Inflammatory macrophage treated with lipopolysaccharide for 4 hours (primary cell): ENCODE results near the gene BBS9.
"Not testable (repeated sequence)": the region's sequence is repeated elsewhere in the genome, so short reads cannot be mapped to it uniquely, and the experiment has no call there.

Experiments used
- DNase-seq: peaks from one replicate; pipeline ENCODE4 v3.0.0-alpha.2; 2020

Gene BBS9

DNA sequence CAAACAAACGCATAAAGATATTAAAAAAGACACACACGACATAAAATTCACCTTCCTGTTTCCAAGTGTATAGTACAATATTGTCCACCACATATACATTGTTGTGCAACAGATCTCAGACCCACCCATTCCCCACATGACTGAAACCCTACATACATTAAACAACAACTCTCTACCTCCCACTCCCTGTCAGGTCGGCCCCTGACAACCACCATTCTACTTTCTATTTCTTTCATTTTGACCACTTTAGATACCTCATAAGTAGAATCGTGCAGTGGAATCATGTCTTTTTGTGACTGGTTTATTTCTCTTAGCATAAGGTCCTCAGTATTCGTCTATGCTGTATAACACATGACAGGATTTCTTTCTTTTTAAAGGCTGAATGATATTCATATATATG lies 320.5 kb downstream of the BBS9 start:
- DNase-seq, result no peak

- no peak for DNase-seq
Observed at GRCh38 chr7:33452805-33453502, 323.6 kb downstream of the BBS9 start.

DNA sequence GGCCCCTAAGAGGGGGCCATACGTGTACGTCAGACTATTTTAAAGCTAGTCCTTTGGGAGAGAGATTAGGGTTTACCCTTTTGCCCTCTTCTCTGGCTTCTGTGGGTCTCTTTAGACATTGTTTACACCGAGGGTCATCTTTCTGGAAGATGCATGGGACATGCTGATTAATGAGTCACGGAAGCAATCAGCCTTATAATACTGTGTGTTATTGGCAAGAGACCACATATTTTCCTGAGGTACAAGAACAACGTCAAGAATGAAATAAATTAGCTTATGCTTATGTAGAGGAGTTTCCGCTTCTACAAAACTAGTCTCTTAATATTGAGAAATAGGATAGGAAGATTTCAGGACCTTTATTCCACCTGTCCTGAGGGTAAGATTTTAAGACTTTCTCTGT lies 327.7 kb downstream of the BBS9 start:
- DNase-seq, result no peak

- DNase-seq, result no peak
Observed at GRCh38 chr7:33458581-33458980, 329.2 kb downstream of the BBS9 start.

DNA sequence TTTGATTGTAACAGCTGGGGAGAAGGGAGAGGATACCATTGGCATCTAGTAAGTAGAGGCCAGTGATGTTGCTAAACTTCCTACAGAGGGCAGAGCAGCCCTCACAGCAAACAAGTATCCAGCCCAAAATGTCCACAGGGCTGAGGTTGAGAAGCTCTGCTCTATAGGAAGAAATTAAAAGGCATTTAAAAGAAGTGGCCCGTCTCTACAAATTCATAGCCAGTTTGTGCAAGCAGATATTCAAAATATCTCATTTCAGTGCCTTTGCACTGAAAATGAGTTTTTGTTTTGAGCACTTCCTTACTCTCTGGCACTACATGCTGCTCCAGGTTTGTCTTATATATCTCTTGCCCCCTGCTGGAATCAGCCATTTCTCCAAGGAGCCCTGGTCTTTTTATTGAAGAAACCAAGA lies 330.0 kb downstream of the BBS9 start:
- DNase-seq, result peak; percentile 26

GRCh38 chr7:33463131-33463530 lies 333.8 kb downstream of the BBS9 start:
- no peak for DNase-seq

DNA sequence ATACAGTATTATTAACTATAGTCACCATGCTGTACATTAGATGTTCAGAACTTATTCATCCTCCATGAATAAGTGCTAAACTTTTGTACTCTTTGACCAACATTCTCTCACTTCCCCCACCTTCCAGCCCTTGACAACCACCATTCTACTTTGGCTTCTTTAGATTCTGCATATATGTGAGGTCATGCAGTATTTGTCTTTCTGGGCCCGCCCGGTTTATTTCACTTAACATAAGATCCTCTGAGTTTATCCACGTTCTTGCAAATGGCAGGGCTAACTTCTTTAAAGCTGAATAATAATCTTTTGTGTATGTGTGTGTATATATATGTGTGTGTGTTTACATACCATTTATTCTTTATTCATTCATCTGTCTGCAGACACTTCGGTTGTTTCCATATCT lies 336.8 kb downstream of the BBS9 start:
- DNase-seq, result no peak

GRCh38 chr7:33471636-33472242 lies 342.4 kb downstream of the BBS9 start:
- peak; percentile 27 for DNase-seq

DNA sequence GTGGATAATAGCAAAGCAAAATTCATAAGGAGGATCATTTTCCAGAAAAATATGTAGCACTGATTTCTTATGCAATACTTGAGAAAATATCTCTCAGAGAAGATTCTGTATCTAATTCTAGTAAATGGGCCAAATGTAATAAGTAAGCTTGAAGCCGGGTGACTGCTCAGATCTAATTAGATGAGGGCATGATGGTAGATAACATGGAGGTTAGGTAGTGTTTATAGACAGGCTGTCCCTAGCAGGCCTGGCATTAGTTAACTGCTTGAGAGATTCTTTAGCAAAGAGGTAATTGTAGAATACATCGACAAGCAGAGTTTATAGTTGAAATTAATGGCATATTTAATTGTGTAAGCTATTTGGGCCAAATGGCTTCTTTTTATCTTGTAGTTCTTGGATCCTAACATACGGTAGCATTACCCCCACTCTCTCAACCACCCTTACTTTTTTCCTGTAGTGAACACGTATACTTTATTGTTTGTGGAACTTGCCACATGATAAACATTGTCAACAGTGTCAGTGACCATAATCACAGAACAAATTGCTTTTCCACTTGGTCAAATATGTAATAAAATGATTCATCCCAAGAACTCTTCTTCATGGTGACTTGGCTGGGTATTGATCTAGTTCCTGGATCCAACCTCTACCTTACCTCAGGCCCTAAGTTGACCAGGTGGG lies 343.1 kb downstream of the BBS9 start:
- no peak for DNase-seq

DNA sequence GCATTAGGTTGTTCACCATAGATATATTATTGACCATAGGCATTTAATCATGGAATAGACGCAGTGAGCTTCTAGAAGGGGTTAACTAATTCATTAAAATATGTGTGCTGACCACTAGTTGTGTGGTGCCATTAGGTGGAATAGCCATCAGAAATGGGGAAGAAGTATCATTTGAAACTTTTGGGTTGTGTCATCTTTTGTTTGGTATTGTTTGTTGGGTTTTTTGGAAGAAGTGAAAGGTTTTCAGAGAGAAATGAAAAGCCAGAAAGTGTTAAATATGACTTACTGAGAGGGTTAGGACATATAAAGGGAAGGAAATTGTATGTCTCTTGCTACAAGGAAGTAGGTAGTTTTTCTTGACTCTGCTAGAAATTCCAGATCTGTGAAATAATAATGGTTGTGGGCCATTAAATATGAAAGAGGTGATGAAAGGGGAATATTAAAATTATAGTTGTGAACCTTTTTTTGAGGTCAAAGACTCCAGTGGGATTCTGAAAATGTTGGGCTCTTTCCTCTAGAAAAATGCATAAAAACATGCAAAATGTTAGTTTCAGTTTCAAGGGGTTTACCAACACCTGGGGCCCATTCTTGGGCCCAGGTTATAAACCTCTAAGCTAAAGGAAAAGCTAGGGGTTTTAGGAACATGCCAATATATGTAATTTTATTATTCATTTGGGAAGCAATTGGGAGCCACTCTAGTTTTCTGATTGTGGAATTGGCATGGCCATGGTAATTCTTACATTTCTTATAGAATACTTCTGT lies 348.5 kb downstream of the BBS9 start:
- DNase-seq, result peak; percentile 9

DNA sequence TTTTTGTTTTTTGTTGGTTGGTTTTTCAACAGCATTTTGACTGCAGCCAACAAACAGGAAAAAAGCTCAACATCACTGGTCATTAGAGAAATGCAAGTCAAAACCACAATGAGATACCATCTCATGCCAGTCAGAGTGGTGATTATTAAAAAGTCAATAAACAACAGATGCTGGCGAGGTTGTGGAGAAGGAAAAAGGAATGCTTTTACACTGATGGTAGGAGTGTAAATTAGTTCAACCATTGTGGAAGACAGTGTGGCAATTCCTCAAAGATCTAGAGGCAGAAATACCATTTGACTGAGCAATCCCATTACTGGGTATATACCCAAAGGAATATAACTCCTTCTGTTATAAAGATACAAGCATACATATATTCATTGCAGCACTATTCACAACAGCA lies 355.1 kb downstream of the BBS9 start:
- DNase-seq, result not testable (repeated sequence)

DNA sequence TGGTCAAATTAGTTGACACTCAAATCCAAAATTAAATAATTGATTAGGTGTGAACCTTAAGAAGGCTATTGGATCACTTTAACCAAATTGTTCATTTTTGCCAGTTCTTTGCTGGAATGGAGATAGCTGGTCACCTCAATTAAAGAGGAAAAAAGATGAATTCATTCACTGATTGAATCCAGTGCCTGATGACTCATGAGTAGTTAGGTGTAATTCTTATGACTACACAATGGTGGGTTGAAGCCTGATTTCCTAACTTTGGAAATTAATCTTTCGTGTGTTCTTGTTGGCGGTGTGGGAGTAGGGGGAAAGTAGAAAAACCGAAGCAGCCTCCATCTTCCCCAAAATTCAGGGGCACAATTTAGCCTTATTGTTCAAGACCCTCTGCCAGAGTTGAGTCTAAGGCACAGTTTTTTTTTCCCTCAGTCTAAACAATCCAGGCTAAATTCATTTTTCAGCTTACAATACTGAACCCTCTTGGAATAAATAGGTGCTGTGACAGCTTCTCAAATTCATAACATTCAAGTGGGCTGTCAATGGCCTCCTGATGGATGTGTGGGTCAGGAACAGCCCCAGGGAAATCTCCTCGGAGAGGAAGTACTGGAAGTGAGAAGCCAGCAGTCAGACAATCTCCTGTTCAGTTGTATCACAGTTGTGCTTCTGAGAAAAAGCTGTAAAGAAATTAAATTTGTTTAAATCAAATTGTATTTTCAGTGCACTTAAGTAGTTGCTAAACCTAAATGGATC lies 356.6 kb downstream of the BBS9 start:
- DNase-seq, result no peak

DNA sequence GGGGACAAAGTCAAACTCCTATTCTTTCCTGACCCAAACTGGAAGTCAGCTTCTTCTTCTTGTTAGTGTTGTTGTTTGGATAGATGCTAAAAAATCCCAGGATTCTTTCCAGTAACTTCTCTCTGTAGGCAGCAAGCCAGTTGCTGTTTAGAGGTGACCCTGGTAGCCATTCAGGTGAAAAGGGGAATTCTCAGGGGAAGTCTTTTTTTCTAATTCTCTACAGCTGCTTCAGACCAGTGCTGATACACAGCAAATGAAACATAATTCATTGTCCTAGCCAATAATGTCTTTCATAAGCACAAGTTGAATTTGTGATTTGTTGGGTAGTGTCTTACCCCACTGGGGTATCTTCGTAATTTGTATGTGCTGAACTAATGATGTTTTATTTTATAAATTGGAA lies 357.3 kb downstream of the BBS9 start:
- no peak for DNase-seq

DNA sequence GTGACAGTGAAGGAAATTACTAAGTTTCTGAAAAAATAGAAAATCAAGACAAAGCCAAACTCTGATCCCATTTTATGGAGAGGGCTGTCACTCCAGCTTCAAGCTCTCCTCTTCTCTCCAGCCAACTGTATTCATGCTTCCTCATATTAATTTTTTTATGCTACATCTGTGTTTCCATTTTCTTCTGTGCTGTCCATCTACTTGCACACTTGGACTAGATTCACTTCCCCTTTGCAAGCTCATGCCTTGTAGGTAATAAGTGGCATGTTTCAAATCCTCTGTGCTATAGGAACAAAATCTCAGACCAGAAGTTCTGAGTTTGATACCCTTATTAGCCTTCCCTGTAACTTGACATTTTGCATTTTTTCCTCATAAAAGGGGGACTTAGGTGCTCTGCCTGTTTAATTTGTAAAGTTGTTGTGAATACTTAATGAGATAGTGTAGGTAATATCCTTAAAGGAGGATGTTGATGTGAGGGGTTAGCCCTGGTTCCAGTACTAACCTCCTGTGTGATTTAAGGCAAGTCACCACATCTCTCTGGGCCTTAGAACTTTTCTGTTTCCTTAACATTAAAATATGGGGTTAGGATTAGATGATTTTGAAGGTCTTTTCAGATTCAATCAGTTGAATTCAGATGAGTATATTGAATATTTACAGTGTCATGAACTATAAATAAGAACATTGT lies 358.8 kb downstream of the BBS9 start:
- DNase-seq, result no peak

DNA sequence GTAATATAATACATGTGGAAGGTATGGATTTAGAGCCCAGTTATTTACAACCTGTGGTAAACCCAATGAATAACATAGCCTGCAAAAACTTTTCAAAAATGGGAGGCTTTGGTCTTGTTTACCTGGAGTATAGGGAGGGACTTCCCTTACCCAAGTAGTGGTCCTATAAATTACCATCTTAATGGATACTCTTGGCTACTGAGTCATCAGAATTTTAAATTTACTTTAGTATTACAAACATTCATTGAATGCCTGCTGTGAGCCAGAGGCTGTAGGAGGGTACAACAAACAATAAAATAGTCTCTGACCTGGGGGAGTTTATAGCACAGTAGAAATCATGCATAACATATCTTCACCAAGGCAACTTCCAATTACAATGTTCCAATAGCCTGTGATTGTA lies 365.1 kb downstream of the BBS9 start:
- DNase-seq, result no peak

DNA sequence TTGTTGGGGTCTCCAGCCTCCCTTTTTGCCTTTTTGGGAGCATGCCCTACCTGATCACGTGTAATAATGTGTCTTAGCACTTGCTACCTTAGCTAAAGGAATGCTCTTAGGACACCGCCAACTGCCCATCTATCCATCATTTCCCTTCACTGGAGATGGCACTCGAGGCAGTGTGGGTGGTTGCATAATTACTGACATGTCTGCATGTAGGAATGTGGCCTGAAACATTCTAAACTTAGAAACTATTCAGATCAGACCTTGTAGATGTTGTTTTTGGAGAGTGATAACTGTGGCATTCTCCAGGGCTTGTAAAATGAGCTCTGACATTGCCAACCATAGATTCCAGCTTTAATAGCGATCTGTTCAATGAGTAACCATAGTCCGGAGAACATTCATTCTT lies 365.8 kb downstream of the BBS9 start:
- no peak for DNase-seq

GRCh38 chr7:33497051-33497450 lies 367.7 kb downstream of the BBS9 start:
- no peak for DNase-seq

GRCh38 chr7:33500703-33501701 lies 371.6 kb downstream of the BBS9 start:
- DNase-seq, result no peak

GRCh38 chr7:33503014-33503413 lies 373.6 kb downstream of the BBS9 start:
- no peak for DNase-seq

GRCh38 chr7:33503736-33504135 lies 374.4 kb downstream of the BBS9 start:
- DNase-seq, result no peak

- no peak for DNase-seq
Observed at GRCh38 chr7:33504266-33504665, 374.9 kb downstream of the BBS9 start.
